ENCODE data around the gene DDAH1. TPM values are rescaled to one million over a fixed set of nuclear protein-coding genes. Genes with fewer than 3 reads are reported as not detected.
A peak's percentile ranks its signal among the peaks of the same experiment; 100 is the strongest.

The DDAH1 gene
- total and polyA plus RNA-seq, 4 donors, result 13.6 to 57.2 (median 38.7) TPM

DNA sequence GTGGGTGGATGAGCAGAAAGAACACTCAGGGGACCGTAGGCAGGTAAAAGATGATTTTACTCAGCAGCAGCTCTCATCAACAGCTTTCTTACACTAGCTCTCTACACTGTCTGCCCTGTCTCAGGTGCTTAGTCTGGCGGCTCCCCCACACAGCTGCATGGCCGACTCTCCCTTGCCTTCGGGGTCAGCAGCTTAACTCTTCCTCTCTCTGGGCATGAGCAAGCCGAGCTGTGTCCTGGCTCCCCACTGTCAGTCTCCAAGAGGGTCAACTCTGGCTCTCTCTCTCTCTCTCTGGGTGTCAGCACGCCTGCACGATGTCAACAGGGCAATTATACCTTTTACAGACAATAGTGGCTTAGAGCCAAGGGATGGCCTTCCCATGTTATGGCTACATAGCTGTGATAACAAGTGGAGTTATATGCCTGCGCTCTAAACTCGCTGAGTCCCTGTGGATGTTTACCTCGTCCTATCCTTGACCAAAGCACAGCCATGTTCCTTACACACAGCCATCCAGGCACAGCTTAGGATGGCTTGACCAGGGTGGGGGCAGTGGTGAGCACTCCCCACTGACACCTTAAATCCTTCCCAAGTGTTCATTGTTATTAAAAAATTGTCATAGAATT is 185.4 kb downstream of the DDAH1 start:
- 76 to 82% methylated on average over 10 of the region's 10 CpGs for WGBS, 2 donors
- TF ChIP-seq, protein P1, sequence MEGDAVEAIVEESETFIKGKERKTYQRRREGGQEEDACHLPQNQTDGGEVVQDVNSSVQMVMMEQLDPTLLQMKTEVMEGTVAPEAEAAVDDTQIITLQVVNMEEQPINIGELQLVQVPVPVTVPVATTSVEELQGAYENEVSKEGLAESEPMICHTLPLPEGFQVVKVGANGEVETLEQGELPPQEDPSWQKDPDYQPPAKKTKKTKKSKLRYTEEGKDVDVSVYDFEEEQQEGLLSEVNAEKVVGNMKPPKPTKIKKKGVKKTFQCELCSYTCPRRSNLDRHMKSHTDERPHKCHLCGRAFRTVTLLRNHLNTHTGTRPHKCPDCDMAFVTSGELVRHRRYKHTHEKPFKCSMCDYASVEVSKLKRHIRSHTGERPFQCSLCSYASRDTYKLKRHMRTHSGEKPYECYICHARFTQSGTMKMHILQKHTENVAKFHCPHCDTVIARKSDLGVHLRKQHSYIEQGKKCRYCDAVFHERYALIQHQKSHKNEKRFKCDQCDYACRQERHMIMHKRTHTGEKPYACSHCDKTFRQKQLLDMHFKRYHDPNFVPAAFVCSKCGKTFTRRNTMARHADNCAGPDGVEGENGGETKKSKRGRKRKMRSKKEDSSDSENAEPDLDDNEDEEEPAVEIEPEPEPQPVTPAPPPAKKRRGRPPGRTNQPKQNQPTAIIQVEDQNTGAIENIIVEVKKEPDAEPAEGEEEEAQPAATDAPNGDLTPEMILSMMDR (IDR thresholded peaks at IDR 0.05; ENCODE audit: control extremely low read depth, extremely low read depth), result no peak
- H3K4me1 ChIP-seq (ENCODE audit: control insufficient read depth in 5 of 5, insufficient read depth in 5 of 5, low read length in 5 of 5), result peaks cover 0 to 17% (median 8%) of the 10 kb centered on the region in 5 donors
- DNase-seq (no peak), ATAC-seq (ENCODE audit: insufficient read depth, low FRiP score) (no peak)
- H3K4me3 ChIP-seq, result no peak overlapping the region
- no peaks in the 10 kb centered on the region for H3K36me3 ChIP-seq (ENCODE audit: control insufficient read depth in 4 of 4, insufficient read depth in 4 of 4, low read length in 4 of 4)
- peak overlapping the region in 1 of 2 donors; percentile 77 for H3K27ac ChIP-seq (ENCODE audit: low read depth in 1 of 2, low read length in 1 of 2)
- H3K9ac ChIP-seq (ENCODE audit: insufficient read depth in 1 of 2, low read length in 2 of 2), result no peak overlapping the region
- H3K27me3 ChIP-seq (ENCODE audit: control insufficient read depth in 3 of 3, insufficient read depth in 3 of 3, low read length in 2 of 3), result no peaks in the 10 kb centered on the region
- H3K9me3 ChIP-seq (ENCODE audit: control insufficient read depth in 4 of 4, insufficient read depth in 3 of 4, low read length in 3 of 4), result no peaks in the 10 kb centered on the region

DNA sequence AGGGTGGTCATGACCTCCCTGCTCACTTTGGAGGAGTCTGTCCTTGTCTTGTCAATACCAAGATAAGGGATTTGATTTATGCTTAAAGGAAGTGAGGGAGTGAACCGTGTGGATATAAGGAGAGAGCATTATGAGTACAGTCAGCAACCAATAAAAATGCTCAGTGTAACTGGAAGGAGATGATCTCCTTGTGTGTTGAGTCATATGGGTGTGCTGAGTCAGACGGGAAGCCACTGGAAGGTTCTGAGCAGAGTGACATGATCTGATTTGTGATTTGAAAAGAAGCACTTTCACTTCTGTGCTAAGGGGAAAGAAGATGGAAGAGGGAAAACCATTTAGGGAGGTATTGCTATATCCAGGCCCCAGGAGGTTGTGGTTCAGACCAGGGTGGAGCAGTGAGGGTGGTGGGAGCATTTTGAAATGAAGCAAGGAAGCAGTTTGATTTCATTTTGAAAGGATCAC is 186.1 kb downstream of the DDAH1 start:
- H3K27me3 ChIP-seq (ENCODE audit: control insufficient read depth in 3 of 3, insufficient read depth in 3 of 3, low read length in 2 of 3), result no peaks in the 10 kb centered on the region
- peak overlapping the region; percentile 52 to 77 for H3K27ac ChIP-seq (ENCODE audit: low read depth in 1 of 2, low read length in 1 of 2)

DNA sequence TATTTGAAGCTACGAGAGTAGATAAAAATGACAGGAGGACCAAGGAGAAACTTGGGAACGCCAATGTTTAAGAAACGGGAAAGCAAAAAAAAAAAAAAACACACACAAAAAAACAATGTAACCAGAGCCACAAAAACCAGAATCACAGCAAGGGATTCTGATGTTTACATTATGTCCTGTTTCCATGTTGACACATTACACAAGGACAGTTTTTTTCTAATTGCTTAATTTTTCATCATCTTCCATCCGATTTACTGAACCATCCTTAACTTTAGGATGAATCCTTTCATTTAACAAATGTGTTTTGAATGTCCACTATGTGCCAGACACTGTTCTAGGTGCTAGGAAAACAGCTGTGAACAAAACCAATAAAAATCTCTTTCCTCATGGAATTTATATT is 187.2 kb downstream of the DDAH1 start:
- 60 to 91% methylated on average over 4 of the region's 4 CpGs for WGBS, 2 donors
- no peak overlapping the region for H3K9ac ChIP-seq (ENCODE audit: insufficient read depth in 1 of 2, low read length in 2 of 2)
- peaks cover 0 to 21% (median 10%) of the 10 kb centered on the region in 5 donors for H3K4me1 ChIP-seq (ENCODE audit: control insufficient read depth in 5 of 5, insufficient read depth in 5 of 5, low read length in 5 of 5)
- TF ChIP-seq, protein P1 (IDR thresholded peaks at IDR 0.05; ENCODE audit: control extremely low read depth, extremely low read depth), result no peak
- H3K27me3 ChIP-seq (ENCODE audit: control insufficient read depth in 3 of 3, insufficient read depth in 3 of 3, low read length in 2 of 3), result no peaks in the 10 kb centered on the region
- peaks cover 0 to 2% (median under 1%) of the 10 kb centered on the region in 4 donors for H3K36me3 ChIP-seq (ENCODE audit: control insufficient read depth in 4 of 4, insufficient read depth in 4 of 4, low read length in 4 of 4)
- DNase-seq, result no peak
- no peaks in the 10 kb centered on the region for H3K9me3 ChIP-seq (ENCODE audit: control insufficient read depth in 4 of 4, insufficient read depth in 3 of 4, low read length in 3 of 4)
- H3K27ac ChIP-seq (ENCODE audit: low read depth in 1 of 2, low read length in 1 of 2), result no peak overlapping the region
- no peak overlapping the region for H3K4me3 ChIP-seq
- ATAC-seq (ENCODE audit: insufficient read depth, low FRiP score), result no peak

More for the DNA sequence above, 186.1 kb downstream of the DDAH1 start:
- ATAC-seq (ENCODE audit: insufficient read depth, low FRiP score) (no peak), DNase-seq (no peak)
- Histone ChIP-seq H3K36me3 (ENCODE audit: control insufficient read depth in 4 of 4, insufficient read depth in 4 of 4, low read length in 4 of 4) (no peaks in the 10 kb centered on the region), H3K4me3 (no peak overlapping the region), H3K9ac (ENCODE audit: insufficient read depth in 1 of 2, low read length in 2 of 2) (no peak overlapping the region), H3K9me3 (ENCODE audit: control insufficient read depth in 4 of 4, insufficient read depth in 3 of 4, low read length in 3 of 4) (no peaks in the 10 kb centered on the region), H3K4me1 (ENCODE audit: control insufficient read depth in 5 of 5, insufficient read depth in 5 of 5, low read length in 5 of 5) (peaks cover 0 to 21% (median 9%) of the 10 kb centered on the region in 5 donors)
- whole genome bisulfite sequencing, 2 donors, result 9 to 10% methylated on average over 2 of the region's 2 CpGs
- TF ChIP-seq, protein P1 (IDR thresholded peaks at IDR 0.05; ENCODE audit: control extremely low read depth, extremely low read depth), result no peak
